Measurements from ENCODE around the gene MYBPC2. TPM values are rescaled to one million over a fixed set of nuclear protein-coding genes. Genes with fewer than 3 reads are reported as not detected.

Gene MYBPC2
- total RNA-seq, 1 donor, result 0.10 TPM

- Histone ChIP-seq H3K4me1 (ENCODE audit: insufficient read depth, low read length) (no peaks in the 10 kb centered on the region), H3K27me3 (ENCODE audit: insufficient read depth, low read length) (no peaks in the 10 kb centered on the region), H3K9me3 (ENCODE audit: low read depth, low read length) (no peaks in the 10 kb centered on the region), H3K4me3 (ENCODE audit: low read length) (no peak overlapping the region)
Measured at GRCh38 chr19:50500060-50500752, 67.5 kb downstream of the MYBPC2 start.

- Histone ChIP-seq H3K9me3 (ENCODE audit: low read depth, low read length) (no peaks in the 10 kb centered on the region), H3K27me3 (ENCODE audit: insufficient read depth, low read length) (no peaks in the 10 kb centered on the region), H3K4me1 (ENCODE audit: insufficient read depth, low read length) (no peaks in the 10 kb centered on the region), H3K4me3 (ENCODE audit: low read length) (no peak overlapping the region)
Measured at GRCh38 chr19:50500753-50501151, 68.1 kb downstream of the MYBPC2 start.

- no peaks in the 10 kb centered on the region for H3K9me3 ChIP-seq (ENCODE audit: low read depth, low read length)
- no peaks in the 10 kb centered on the region for H3K4me1 ChIP-seq (ENCODE audit: insufficient read depth, low read length)
- no peak overlapping the region for H3K4me3 ChIP-seq (ENCODE audit: low read length)
- no peaks in the 10 kb centered on the region for H3K27me3 ChIP-seq (ENCODE audit: insufficient read depth, low read length)
Measured at GRCh38 chr19:50501186-50501567, 68.5 kb downstream of the MYBPC2 start.

- Histone ChIP-seq H3K4me3 (ENCODE audit: low read length) (no peak overlapping the region), H3K9me3 (ENCODE audit: low read depth, low read length) (no peaks in the 10 kb centered on the region), H3K4me1 (ENCODE audit: insufficient read depth, low read length) (no peaks in the 10 kb centered on the region), H3K27me3 (ENCODE audit: insufficient read depth, low read length) (no peaks in the 10 kb centered on the region)
Measured at GRCh38 chr19:50501568-50502475, 69.1 kb downstream of the MYBPC2 start.

GRCh38 chr19:50505856-50506611, 73.3 kb downstream of the MYBPC2 start:
- no peaks in the 10 kb centered on the region for H3K9me3 ChIP-seq (ENCODE audit: low read depth, low read length)
- H3K4me1 ChIP-seq (ENCODE audit: insufficient read depth, low read length), result peaks cover 10% of the 10 kb centered on the region
- no peak overlapping the region for H3K4me3 ChIP-seq (ENCODE audit: low read length)
- H3K27me3 ChIP-seq (ENCODE audit: insufficient read depth, low read length), result no peaks in the 10 kb centered on the region

GRCh38 chr19:50506700-50507099, 74.0 kb downstream of the MYBPC2 start:
- H3K27me3 ChIP-seq (ENCODE audit: insufficient read depth, low read length), result no peaks in the 10 kb centered on the region
- peaks cover 10% of the 10 kb centered on the region for H3K4me1 ChIP-seq (ENCODE audit: insufficient read depth, low read length)
- H3K4me3 ChIP-seq (ENCODE audit: low read length), result no peak overlapping the region
- no peaks in the 10 kb centered on the region for H3K9me3 ChIP-seq (ENCODE audit: low read depth, low read length)

- no peak overlapping the region for H3K4me3 ChIP-seq (ENCODE audit: low read length)
- H3K27me3 ChIP-seq (ENCODE audit: insufficient read depth, low read length), result no peaks in the 10 kb centered on the region
- no peaks in the 10 kb centered on the region for H3K9me3 ChIP-seq (ENCODE audit: low read depth, low read length)
- peaks cover 10% of the 10 kb centered on the region for H3K4me1 ChIP-seq (ENCODE audit: insufficient read depth, low read length)
Measured at GRCh38 chr19:50507376-50507775, 74.7 kb downstream of the MYBPC2 start.

GRCh38 chr19:50508843-50509190, 76.1 kb downstream of the MYBPC2 start:
- Histone ChIP-seq H3K27me3 (ENCODE audit: insufficient read depth, low read length) (no peaks in the 10 kb centered on the region), H3K4me3 (ENCODE audit: low read length) (no peak overlapping the region), H3K4me1 (ENCODE audit: insufficient read depth, low read length) (peaks cover 10% of the 10 kb centered on the region), H3K9me3 (ENCODE audit: low read depth, low read length) (no peaks in the 10 kb centered on the region)

GRCh38 chr19:50509366-50509765, 76.7 kb downstream of the MYBPC2 start:
- Histone ChIP-seq H3K9me3 (ENCODE audit: low read depth, low read length) (no peaks in the 10 kb centered on the region), H3K4me1 (ENCODE audit: insufficient read depth, low read length) (peaks cover 10% of the 10 kb centered on the region), H3K27me3 (ENCODE audit: insufficient read depth, low read length) (no peaks in the 10 kb centered on the region), H3K4me3 (ENCODE audit: low read length) (no peak overlapping the region)

- Histone ChIP-seq H3K4me3 (ENCODE audit: low read length) (peak overlapping the region; percentile 56), H3K9me3 (ENCODE audit: low read depth, low read length) (no peaks in the 10 kb centered on the region), H3K4me1 (ENCODE audit: insufficient read depth, low read length) (peaks cover 10% of the 10 kb centered on the region), H3K27me3 (ENCODE audit: insufficient read depth, low read length) (no peaks in the 10 kb centered on the region)
Measured at GRCh38 chr19:50510121-50510670, 77.5 kb downstream of the MYBPC2 start.

GRCh38 chr19:50510700-50511068, 78.0 kb downstream of the MYBPC2 start:
- Histone ChIP-seq H3K4me1 (ENCODE audit: insufficient read depth, low read length) (peaks cover 10% of the 10 kb centered on the region), H3K9me3 (ENCODE audit: low read depth, low read length) (no peaks in the 10 kb centered on the region), H3K27me3 (ENCODE audit: insufficient read depth, low read length) (no peaks in the 10 kb centered on the region), H3K4me3 (ENCODE audit: low read length) (peak overlapping the region; percentile 56)

GRCh38 chr19:50511069-50511822, 78.6 kb downstream of the MYBPC2 start, which contains the start of gene JOSD2:
Gene JOSD2, minus strand, starts transcription at chr19:50511191. Its CDS starts 760 bp downstream, at chr19:50510431.
- Histone ChIP-seq H3K4me1 (ENCODE audit: insufficient read depth, low read length) (peaks cover 10% of the 10 kb centered on the region), H3K9me3 (ENCODE audit: low read depth, low read length) (no peaks in the 10 kb centered on the region), H3K4me3 (ENCODE audit: low read length) (peak within 1 kb of the TSS; percentile 56), H3K27me3 (ENCODE audit: insufficient read depth, low read length) (no peaks in the 10 kb centered on the region)

GRCh38 chr19:50512112-50512998, 79.7 kb downstream of the MYBPC2 start:
- H3K4me3 ChIP-seq (ENCODE audit: low read length), result no peak overlapping the region
- no peaks in the 10 kb centered on the region for H3K9me3 ChIP-seq (ENCODE audit: low read depth, low read length)
- H3K4me1 ChIP-seq (ENCODE audit: insufficient read depth, low read length), result peaks cover 10% of the 10 kb centered on the region
- H3K27me3 ChIP-seq (ENCODE audit: insufficient read depth, low read length), result no peaks in the 10 kb centered on the region

Measured in mononuclear cell (primary cell).